ENCODE data around the gene SUN5.

Gene SUN5

GRCh38 chr20:32995802-32996201 is 8.4 kb downstream of the SUN5 start:
- in situ Hi-C loops (cut with MboI; ENCODE audit: low sequenced_read_pairs): no loop called here

GRCh38 chr20:32993496-32994050 is 10.7 kb downstream of the SUN5 start:
- in situ Hi-C loops (cut with MboI; ENCODE audit: low sequenced_read_pairs): no loop called here

GRCh38 chr20:32991792-32992641 is 12.2 kb downstream of the SUN5 start:
- in situ Hi-C loops (cut with MboI; ENCODE audit: low sequenced_read_pairs): no loop called here

GRCh38 chr20:32991383-32991782 is 12.8 kb downstream of the SUN5 start:
- in situ Hi-C loops (cut with MboI; ENCODE audit: low sequenced_read_pairs): no loop called here

- in situ Hi-C loops (cut with MboI; ENCODE audit: low sequenced_read_pairs): no loop called here
Measured at GRCh38 chr20:32990426-32990825, 13.8 kb downstream of the SUN5 start.

- in situ Hi-C loops (cut with MboI; ENCODE audit: low sequenced_read_pairs): no loop called here
Measured at GRCh38 chr20:32989507-32990283, 14.5 kb downstream of the SUN5 start.

GRCh38 chr20:32988008-32988407 is 16.2 kb downstream of the SUN5 start:
- in situ Hi-C loops (cut with MboI; ENCODE audit: low sequenced_read_pairs): no loop called here

- in situ Hi-C loops (cut with MboI; ENCODE audit: low sequenced_read_pairs): no loop called here
Measured at GRCh38 chr20:32987044-32987825, 17.0 kb downstream of the SUN5 start.

- in situ Hi-C loops (cut with MboI; ENCODE audit: low sequenced_read_pairs): no loop called here
Measured at GRCh38 chr20:32986331-32986966, 17.8 kb downstream of the SUN5 start.

- in situ Hi-C loops (cut with MboI; ENCODE audit: low sequenced_read_pairs): no loop called here
Measured at GRCh38 chr20:32985596-32985995, 18.6 kb downstream of the SUN5 start.

- in situ Hi-C loops (cut with MboI; ENCODE audit: low sequenced_read_pairs): no loop called here
Measured at GRCh38 chr20:32984631-32985354, 19.4 kb downstream of the SUN5 start.

- in situ Hi-C loops (cut with MboI; ENCODE audit: low sequenced_read_pairs): no loop called here
Measured at GRCh38 chr20:32984196-32984595, 20.0 kb downstream of the SUN5 start.

- in situ Hi-C loops (cut with MboI; ENCODE audit: low sequenced_read_pairs): no loop called here
Measured at GRCh38 chr20:32983459-32984112, 20.6 kb downstream of the SUN5 start.

- in situ Hi-C loops (cut with MboI; ENCODE audit: low sequenced_read_pairs): no loop called here
Measured at GRCh38 chr20:32982617-32983458, 21.4 kb downstream of the SUN5 start.

GRCh38 chr20:32980990-32981389 is 23.2 kb downstream of the SUN5 start:
- in situ Hi-C loops (cut with MboI; ENCODE audit: low sequenced_read_pairs): no loop called here

GRCh38 chr20:32980131-32980941 is 23.9 kb downstream of the SUN5 start:
- in situ Hi-C loops (cut with MboI; ENCODE audit: low sequenced_read_pairs): no loop called here

GRCh38 chr20:32979201-32979998 is 24.8 kb downstream of the SUN5 start:
- in situ Hi-C loops (cut with MboI; ENCODE audit: low sequenced_read_pairs): no loop called here
